Upper lobe of right lung (tissue), 1 donor: ENCODE measurements around the gene PRKACA. TPM values are rescaled to one million over a fixed set of nuclear protein-coding genes. Genes with fewer than 3 reads are reported as not detected.

Experiments used
- ATAC-seq: fragments of 200-7000 bp; cut with Tn5 transposase; one replicate; pipeline ENCODE4 v1.9.1; 2020; ENCODE audit warnings: mild to moderate bottlenecking, moderate library complexity
- DNase-seq: peaks from one replicate; pipeline ENCODE4 v3.0.0-alpha.2; 2020
- H3K27ac ChIP-seq: fragments of 200-600 bp; one replicate; pipeline ENCODE4 v1.8.0; 2022
- H3K27me3 ChIP-seq: fragments of 200-600 bp; one replicate; pipeline ENCODE4 v1.8.0; 2022; ENCODE audit warnings: mild to moderate bottlenecking
- H3K36me3 ChIP-seq: fragments of 200-600 bp; one replicate; pipeline ENCODE4 v1.8.0; 2022
- H3K4me1 ChIP-seq: fragments of 200-600 bp; one replicate; pipeline ENCODE4 v1.8.0; 2022
- H3K4me3 ChIP-seq: fragments of 200-600 bp; one replicate; pipeline ENCODE4 v1.8.0; 2022; ENCODE audit warnings: mild to moderate bottlenecking
- H3K9me3 ChIP-seq: fragments of 200-600 bp; one replicate; pipeline ENCODE4 v1.8.0; 2022
- intact Hi-C: fragments of 100-400 bp; cut with DNase I; formaldehyde crosslinking; loops from one replicate; pipeline ENCODE4 v1.11.0; 2022
- total RNA-seq: library from RNA; stranded (reverse); fragmentation: NEBNext Ultra II Directional; extraction: Animal tissue kit (Norgen Biotek cat#: 25700); gene quantifications from one replicate; pipeline ENCODE4 v1.2.1, GENCODE V29; 2021
- TF ChIP-seq, protein P1 (sequence below): fragments of 200-600 bp; IDR thresholded peaks from one replicate; pipeline ENCODE4 v1.8.0; 2022; ENCODE audit warnings: antibody characterized with exemption
- donor health status: DM: no; HTN: yes; CAD: no; lungs with severe emphysema.

The PRKACA gene
- total RNA-seq, 1 donor from 2014 or later = 85.7 TPM

DNA sequence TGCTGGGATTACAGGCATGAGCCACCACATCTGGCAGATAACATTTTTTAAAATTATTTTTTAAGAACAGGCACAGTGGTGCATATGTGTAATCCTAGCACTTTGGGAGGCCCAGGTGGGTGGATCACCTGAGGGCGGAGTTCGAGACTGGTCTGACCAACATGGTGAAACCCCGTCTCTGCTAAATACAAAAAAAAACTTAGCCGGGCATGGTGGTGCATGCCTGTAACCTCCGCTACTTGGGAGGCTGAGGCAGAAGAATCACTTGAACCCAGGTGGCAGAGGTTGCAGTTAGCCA is 55.1 kb downstream of the PRKACA start:
- no peak overlapping the region for H3K4me3 ChIP-seq
- no peaks in the 10 kb centered on the region for H3K36me3 ChIP-seq
- TF ChIP-seq, protein P1, sequence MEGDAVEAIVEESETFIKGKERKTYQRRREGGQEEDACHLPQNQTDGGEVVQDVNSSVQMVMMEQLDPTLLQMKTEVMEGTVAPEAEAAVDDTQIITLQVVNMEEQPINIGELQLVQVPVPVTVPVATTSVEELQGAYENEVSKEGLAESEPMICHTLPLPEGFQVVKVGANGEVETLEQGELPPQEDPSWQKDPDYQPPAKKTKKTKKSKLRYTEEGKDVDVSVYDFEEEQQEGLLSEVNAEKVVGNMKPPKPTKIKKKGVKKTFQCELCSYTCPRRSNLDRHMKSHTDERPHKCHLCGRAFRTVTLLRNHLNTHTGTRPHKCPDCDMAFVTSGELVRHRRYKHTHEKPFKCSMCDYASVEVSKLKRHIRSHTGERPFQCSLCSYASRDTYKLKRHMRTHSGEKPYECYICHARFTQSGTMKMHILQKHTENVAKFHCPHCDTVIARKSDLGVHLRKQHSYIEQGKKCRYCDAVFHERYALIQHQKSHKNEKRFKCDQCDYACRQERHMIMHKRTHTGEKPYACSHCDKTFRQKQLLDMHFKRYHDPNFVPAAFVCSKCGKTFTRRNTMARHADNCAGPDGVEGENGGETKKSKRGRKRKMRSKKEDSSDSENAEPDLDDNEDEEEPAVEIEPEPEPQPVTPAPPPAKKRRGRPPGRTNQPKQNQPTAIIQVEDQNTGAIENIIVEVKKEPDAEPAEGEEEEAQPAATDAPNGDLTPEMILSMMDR = no peak
- DNase-seq = no peak
- peaks cover 16% of the 10 kb centered on the region for H3K27me3 ChIP-seq
- H3K9me3 ChIP-seq = no peaks in the 10 kb centered on the region
- no peaks in the 10 kb centered on the region for H3K4me1 ChIP-seq
- no peak for ATAC-seq
- peak overlapping the region; percentile 24 for H3K27ac ChIP-seq
- intact Hi-C loops = no loop called here

DNA sequence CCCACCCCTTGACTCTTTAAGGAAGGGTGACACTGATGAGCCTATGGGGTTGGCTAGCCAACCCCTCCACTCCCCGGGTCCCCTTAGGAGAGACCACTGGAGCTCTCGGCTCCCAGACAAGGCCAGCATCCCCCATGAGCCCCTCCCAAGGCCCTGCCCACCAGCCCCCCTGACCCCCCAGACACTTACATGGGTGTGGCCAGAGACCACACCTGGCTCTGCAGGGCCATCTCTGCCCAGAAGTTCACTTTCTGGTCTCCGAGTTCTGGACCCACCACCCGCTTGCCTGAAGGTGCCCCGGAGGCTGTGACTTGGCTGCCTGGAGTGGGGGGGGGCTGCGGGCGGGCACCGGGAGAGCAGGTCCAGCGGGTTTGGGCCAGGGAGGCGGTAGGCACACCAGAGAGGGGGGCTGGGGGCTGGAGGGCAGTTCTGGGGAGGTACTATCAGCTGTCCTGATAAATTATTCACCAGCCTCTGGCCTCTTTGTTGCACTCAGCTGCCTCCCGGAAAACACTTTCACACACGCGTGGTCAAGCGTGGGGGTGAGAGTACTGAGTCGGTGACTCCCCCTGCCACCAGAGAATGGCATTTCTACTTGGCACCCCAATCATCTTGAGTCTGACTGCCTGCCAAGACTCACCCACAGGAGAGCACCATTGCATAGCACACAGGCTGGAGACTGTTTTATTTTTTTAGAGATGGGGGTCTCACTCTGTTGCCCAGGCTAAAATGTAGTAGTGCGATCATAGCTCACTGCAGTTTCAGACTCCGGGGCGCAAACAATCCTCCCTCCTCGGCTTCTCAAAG is 55.6 kb downstream of the PRKACA start, which contains the start of gene PALM3:
TSS of gene PALM3 (minus strand) at position 326 of the 807 bp plus-strand sequence. CDS start at position 230, 96 bp downstream.
- TF ChIP-seq, protein P1 = no peak
- Histone ChIP-seq H3K27me3 (peaks cover 16% of the 10 kb centered on the region), H3K4me3 (peak within 1 kb of the TSS; percentile 28), H3K4me1 (no peaks in the 10 kb centered on the region), H3K9me3 (no peaks in the 10 kb centered on the region), H3K36me3 (no peaks in the 10 kb centered on the region), H3K27ac (peak within 1 kb of the TSS; percentile 24)
- intact Hi-C loops = no loop called here
- peak; percentile 90 for DNase-seq
- peak; percentile 89 for ATAC-seq

DNA sequence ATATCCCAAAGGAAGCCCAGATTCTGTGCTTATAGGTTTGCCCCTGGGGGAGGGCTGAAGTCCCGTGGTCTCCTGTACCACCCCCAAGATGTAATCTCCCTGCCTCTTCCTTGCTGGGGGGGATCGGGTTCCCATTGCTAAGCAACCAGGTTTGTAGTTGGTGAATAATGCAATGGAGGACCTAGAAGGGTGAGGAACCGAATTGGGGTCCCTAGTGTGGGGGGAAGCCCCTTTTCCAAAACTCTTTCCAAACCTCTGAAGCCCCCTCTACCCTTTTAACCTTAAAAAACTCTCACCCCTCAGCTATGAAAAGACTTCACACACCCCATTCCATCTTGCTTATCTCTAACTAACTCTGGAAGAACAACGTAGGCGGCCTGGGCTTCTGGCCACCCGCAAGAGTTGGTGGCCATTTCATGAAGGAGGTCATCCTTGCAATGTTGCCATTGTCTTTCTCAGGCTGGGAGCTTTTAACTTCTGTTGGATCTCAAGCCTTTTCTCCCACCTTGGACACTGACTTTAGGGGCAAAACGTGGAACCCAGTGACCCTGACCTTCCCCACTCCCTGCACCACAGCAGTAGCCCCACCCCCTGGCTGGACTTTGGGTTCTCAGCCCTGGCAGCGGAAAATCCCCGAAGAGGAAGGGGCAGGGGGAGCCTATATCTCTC is 56.3 kb downstream of the PRKACA start:
- DNase-seq (no peak), ATAC-seq (peak; percentile 18)
- Histone ChIP-seq H3K4me1 (no peaks in the 10 kb centered on the region), H3K36me3 (no peaks in the 10 kb centered on the region), H3K4me3 (peak overlapping the region; percentile 28), H3K27me3 (peaks cover 16% of the 10 kb centered on the region), H3K27ac (peak overlapping the region; percentile 3), H3K9me3 (no peaks in the 10 kb centered on the region)
- TF ChIP-seq, protein P1 = no peak
- intact Hi-C loops = no loop called here

- ATAC-seq = no peak
- H3K27me3 ChIP-seq = peaks cover 16% of the 10 kb centered on the region
- DNase-seq = no peak
- no peak overlapping the region for H3K27ac ChIP-seq
- H3K9me3 ChIP-seq = no peaks in the 10 kb centered on the region
- no peaks in the 10 kb centered on the region for H3K36me3 ChIP-seq
- intact Hi-C loops = no loop called here
- no peak overlapping the region for H3K4me3 ChIP-seq
- TF ChIP-seq, protein P1 = no peak
- H3K4me1 ChIP-seq = no peaks in the 10 kb centered on the region
These were observed 57.9 kb downstream of the PRKACA start for GRCh38 chr19:14059652-14060155.

DNA sequence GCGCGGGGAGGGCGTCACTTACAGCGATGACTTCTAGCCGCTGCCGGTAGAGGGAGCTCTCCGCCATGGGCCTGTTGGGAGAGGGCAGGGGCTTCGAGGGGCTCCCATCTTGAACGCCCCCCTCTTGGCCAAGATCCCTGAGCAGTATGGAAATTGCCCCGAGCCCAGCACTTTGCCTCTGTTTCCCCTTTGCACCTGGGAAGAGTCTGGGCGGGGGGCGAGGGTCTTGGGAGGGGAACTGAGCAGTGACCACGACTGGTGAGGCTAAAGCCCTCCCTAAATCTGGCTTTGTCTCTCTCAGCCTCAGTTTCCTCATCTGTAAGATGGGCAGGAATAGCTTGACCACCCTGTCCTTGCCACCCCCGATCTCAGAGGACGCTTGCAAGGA is 58.5 kb downstream of the PRKACA start:
- no peaks in the 10 kb centered on the region for H3K36me3 ChIP-seq
- DNase-seq (peak; percentile 67), ATAC-seq (peak; percentile 6)
- TF ChIP-seq, protein P1 = peak; percentile 57
- H3K27ac ChIP-seq = no peak overlapping the region
- intact Hi-C loops = no loop called here
- H3K9me3 ChIP-seq = no peaks in the 10 kb centered on the region
- H3K27me3 ChIP-seq = peaks cover 16% of the 10 kb centered on the region
- H3K4me3 ChIP-seq = no peak overlapping the region
- no peaks in the 10 kb centered on the region for H3K4me1 ChIP-seq
